Islet precursor cell (in vitro differentiated cells): ENCODE data around the gene CIAPIN1.
"Not testable (repeated sequence)": the region's sequence is repeated elsewhere in the genome, so short reads cannot be mapped to it uniquely, and the experiment has no call there.

Experiments
- DNase-seq: peaks from one replicate; pipeline ENCODE4 v3.0.0-alpha.2; 2018

CIAPIN1 gene

GRCh38 chr16:57476546-57477410 lies 29.6 kb upstream of the CIAPIN1 start:
- DNase-seq = no peak

- DNase-seq = peak; percentile 92
Measured at GRCh38 chr16:57475711-57476339, 28.6 kb upstream of the CIAPIN1 start.

GRCh38 chr16:57474671-57475661 lies 27.8 kb upstream of the CIAPIN1 start:
- DNase-seq = peak; percentile 53

GRCh38 chr16:57473906-57474305 lies 26.7 kb upstream of the CIAPIN1 start:
- no peak for DNase-seq

- DNase-seq = no peak
Measured at GRCh38 chr16:57473176-57473840, 26.1 kb upstream of the CIAPIN1 start.

- DNase-seq = no peak
Measured at GRCh38 chr16:57472665-57473060, 25.5 kb upstream of the CIAPIN1 start.

- no peak for DNase-seq
Measured at GRCh38 chr16:57471852-57472664, 24.9 kb upstream of the CIAPIN1 start.

- DNase-seq = no peak
Measured at GRCh38 chr16:57471209-57471608, 24.0 kb upstream of the CIAPIN1 start.

- DNase-seq = no peak
Measured at GRCh38 chr16:57470711-57471110, 23.5 kb upstream of the CIAPIN1 start.

- DNase-seq = peak; percentile 61
Measured at GRCh38 chr16:57469917-57470470, 22.8 kb upstream of the CIAPIN1 start.

GRCh38 chr16:57469046-57469445 lies 21.9 kb upstream of the CIAPIN1 start:
- DNase-seq = peak; percentile 52

- no peak for DNase-seq
Measured at GRCh38 chr16:57468346-57468745, 21.2 kb upstream of the CIAPIN1 start.

- no peak for DNase-seq
Measured at GRCh38 chr16:57464523-57464922, 17.3 kb upstream of the CIAPIN1 start.

- DNase-seq = no peak
Measured at GRCh38 chr16:57462978-57463362, 15.8 kb upstream of the CIAPIN1 start.

- peak; percentile 92 for DNase-seq
Measured at GRCh38 chr16:57462209-57462977, 15.2 kb upstream of the CIAPIN1 start, which contains the start of gene POLR2C. Gene POLR2C (plus strand): TSS chr16:57462679. CDS start chr16:57462725, 46 bp downstream.

GRCh38 chr16:57452021-57452420 lies 4.8 kb upstream of the CIAPIN1 start:
- DNase-seq = no peak

GRCh38 chr16:57446531-57447185 lies 527 bp downstream of the CIAPIN1 start:
- DNase-seq = no peak

- DNase-seq = no peak
Measured at GRCh38 chr16:57445510-57445909, 1.7 kb downstream of the CIAPIN1 start.

- DNase-seq = no peak
Measured at GRCh38 chr16:57444711-57445110, 2.5 kb downstream of the CIAPIN1 start.

- not testable (repeated sequence) for DNase-seq
Measured at GRCh38 chr16:57440551-57440950, 6.6 kb downstream of the CIAPIN1 start.
